Esophagus (tissue), 2 donors: Measurements from ENCODE around the gene VPS72. TPM values are rescaled to one million over a fixed set of nuclear protein-coding genes. Genes with fewer than 3 reads are reported as not detected.
A peak's percentile ranks its signal among the peaks of the same experiment; 100 is the strongest.

ENCODE experiments used
- H3K27ac ChIP-seq, 2 donors: one replicate each; pipeline ENCODE4 v1.5.1; 2013; ENCODE audit warnings: low read depth in 2 of 2, mild to moderate bottlenecking in 2 of 2, inconsistent platforms in 1 of 2, low read length in 1 of 2, moderate library complexity in 1 of 2
- H3K27me3 ChIP-seq, 2 donors: one replicate each; pipeline ENCODE4 v1.6.1; 2013; ENCODE audit warnings: low read length in 2 of 2, control low read depth in 1 of 2, mild to moderate bottlenecking in 1 of 2; ENCODE audit not compliant: insufficient read depth in 2 of 2, control insufficient read depth in 1 of 2
- H3K36me3 ChIP-seq, 2 donors: one replicate each; pipeline ENCODE4 v1.6.1; 2013; ENCODE audit warnings: low read length in 1 of 2; ENCODE audit not compliant: control insufficient read depth in 2 of 2, insufficient read depth in 2 of 2
- H3K4me1 ChIP-seq, 2 donors: one replicate each; pipeline ENCODE4 v1.6.1; 2013; ENCODE audit warnings: low read length in 1 of 2; ENCODE audit not compliant: control insufficient read depth in 2 of 2, insufficient read depth in 2 of 2
- H3K4me3 ChIP-seq, 2 donors: one replicate each; pipeline ENCODE4 v1.5.1; 2013; ENCODE audit warnings: low read length in 2 of 2, mild to moderate bottlenecking in 2 of 2, low read depth in 1 of 2, moderate library complexity in 1 of 2
- H3K9me3 ChIP-seq, 2 donors: one replicate each; pipeline ENCODE4 v1.6.1; 2013; ENCODE audit warnings: mild to moderate bottlenecking in 2 of 2, low read depth in 1 of 2, low read length in 1 of 2, moderate library complexity in 1 of 2; ENCODE audit not compliant: control insufficient read depth in 2 of 2, insufficient read depth in 1 of 2
- WGBS, 2 donors: extraction: QIAGEN DNeasy Blood & Tissue Kit; methylation state at CpG; one replicate each; pipeline ENCODE4 v1.1.7; 2013; 5-methylcytosine and 5-hydroxymethylcytosine counted together
- polyA plus RNA-seq, 2 donors: library from polyadenylated mRNA; stranded (reverse); fragments of 200-250 nt; gene quantifications; one replicate each; pipeline ENCODE4 v1.2.3, GENCODE V29; 2013
- donor health status: healthy with polysubstance abuse.
- donor health status: Bipolar disorder and iron deficiency.

VPS72 gene
- polyA plus RNA-seq, 2 donors, result 27.2 to 28.2 TPM

DNA sequence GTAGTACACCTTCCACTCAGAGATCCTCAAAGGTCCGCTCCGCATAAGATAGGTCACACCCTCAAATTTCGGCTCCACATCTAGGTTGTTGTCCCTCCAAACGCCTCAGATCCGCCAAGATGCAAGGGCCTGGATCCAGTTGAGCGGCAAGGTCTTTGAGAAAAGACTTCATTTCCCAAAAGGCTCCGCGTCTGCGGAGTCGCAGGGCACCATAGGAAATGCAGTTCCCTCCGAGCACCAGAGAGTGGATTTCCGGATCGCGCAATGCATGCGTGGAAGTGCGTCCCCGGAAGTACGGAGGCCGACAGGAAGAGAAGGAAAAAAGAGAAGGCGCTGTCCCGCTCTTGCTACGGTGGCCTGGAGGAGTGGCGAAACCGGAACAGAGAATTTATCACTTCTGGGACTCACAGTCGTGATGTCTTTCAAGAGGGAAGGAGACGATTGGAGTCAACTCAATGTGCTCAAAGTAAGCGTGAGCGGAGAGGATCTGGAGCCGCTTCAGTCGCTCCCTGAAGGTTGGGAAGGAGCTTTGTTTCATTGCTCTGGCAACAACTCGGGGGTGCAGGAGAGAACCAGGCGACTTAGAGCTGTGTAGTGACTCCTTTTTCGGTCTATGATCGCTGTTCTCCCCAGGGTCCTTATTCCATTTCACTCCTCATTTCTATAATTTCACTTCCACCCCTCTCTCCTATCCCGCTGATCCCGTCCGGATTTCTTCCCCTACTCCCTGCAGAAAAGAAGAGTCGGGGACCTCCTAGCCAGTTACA, 24.1 kb downstream of the VPS72 start, which contains the start of the genes LYSMD1 and SCNM1:
TSS of gene LYSMD1 (minus strand) at position 165 of the 767 bp plus-strand sequence. CDS start 644 bp downstream, outside the sequence.
TSS of gene SCNM1 (plus strand) at position 407 of the 767 bp plus-strand sequence. CDS start at position 416, 9 bp downstream.
- peaks cover 0 to 2% of the 10 kb centered on the region in 2 donors for H3K9me3 ChIP-seq
- no peaks in the 10 kb centered on the region for H3K27me3 ChIP-seq
- H3K4me3 ChIP-seq, result peak within 1 kb of the TSS; percentile 65 to 87
- WGBS, 2 donors, result 0% methylated on average over 38 of the region's 38 CpGs
- peaks cover 4 to 13% of the 10 kb centered on the region in 2 donors for H3K36me3 ChIP-seq
- peaks cover 2 to 5% of the 10 kb centered on the region in 2 donors for H3K4me1 ChIP-seq
- H3K27ac ChIP-seq, result peak within 1 kb of the TSS; percentile 75 to 90

- Histone ChIP-seq H3K4me3 (peak overlapping the region; percentile 61 to 87), H3K9me3 (no peaks in the 10 kb centered on the region), H3K27ac (peak overlapping the region; percentile 75 to 89), H3K4me1 (peaks cover 2 to 5% of the 10 kb centered on the region in 2 donors), H3K36me3 (peaks cover 8 to 12% of the 10 kb centered on the region in 2 donors), H3K27me3 (no peaks in the 10 kb centered on the region)
- 4 to 6% methylated on average over 14 to 15 of the region's 15 CpGs for WGBS, 2 donors
Measured at GRCh38 chr1:151165281-151165737, 24.7 kb downstream of the VPS72 start.

DNA sequence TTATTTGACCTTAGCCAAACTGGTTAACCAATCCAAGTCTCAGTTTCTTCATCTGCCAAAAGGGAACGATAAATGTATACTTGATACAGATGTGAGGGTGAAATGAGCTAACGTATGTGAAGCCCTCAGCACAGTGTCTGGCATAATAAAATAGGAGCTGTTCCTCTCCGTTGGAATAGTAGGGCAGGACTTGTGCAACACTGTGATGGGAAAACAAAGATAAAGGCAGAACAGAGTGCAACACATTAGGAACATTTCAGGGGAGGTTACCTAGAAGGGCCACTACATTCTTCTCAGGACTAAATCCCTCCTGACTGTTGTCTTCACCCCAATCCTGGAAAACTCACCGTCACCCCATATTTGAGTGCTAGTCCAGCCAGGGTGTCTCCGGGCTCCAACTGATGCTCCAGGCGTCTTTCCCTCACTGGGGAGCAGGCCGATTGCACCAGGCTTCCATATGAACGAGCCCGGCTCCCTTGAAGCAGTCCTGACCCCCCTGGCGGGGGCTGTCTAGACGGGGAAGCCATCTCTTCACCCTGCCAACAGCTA, 25.2 kb downstream of the VPS72 start:
- Histone ChIP-seq H3K4me1 (peaks cover 2 to 5% of the 10 kb centered on the region in 2 donors), H3K27ac (peak overlapping the region; percentile 75 to 89), H3K4me3 (peak overlapping the region; percentile 61 to 87), H3K9me3 (no peaks in the 10 kb centered on the region), H3K36me3 (peaks cover 9 to 12% of the 10 kb centered on the region in 2 donors), H3K27me3 (no peaks in the 10 kb centered on the region)
- WGBS, 2 donors, result 23 to 27% methylated on average over 11 of the region's 11 CpGs

- no peak overlapping the region for H3K4me3 ChIP-seq
- H3K4me1 ChIP-seq, result no peaks in the 10 kb centered on the region
- no peak overlapping the region for H3K27ac ChIP-seq
- no peaks in the 10 kb centered on the region for H3K27me3 ChIP-seq
- peaks cover 9 to 15% of the 10 kb centered on the region in 2 donors for H3K36me3 ChIP-seq
- H3K9me3 ChIP-seq, result no peaks in the 10 kb centered on the region
Measured at GRCh38 chr1:151159373-151159772, 30.6 kb downstream of the VPS72 start.

DNA sequence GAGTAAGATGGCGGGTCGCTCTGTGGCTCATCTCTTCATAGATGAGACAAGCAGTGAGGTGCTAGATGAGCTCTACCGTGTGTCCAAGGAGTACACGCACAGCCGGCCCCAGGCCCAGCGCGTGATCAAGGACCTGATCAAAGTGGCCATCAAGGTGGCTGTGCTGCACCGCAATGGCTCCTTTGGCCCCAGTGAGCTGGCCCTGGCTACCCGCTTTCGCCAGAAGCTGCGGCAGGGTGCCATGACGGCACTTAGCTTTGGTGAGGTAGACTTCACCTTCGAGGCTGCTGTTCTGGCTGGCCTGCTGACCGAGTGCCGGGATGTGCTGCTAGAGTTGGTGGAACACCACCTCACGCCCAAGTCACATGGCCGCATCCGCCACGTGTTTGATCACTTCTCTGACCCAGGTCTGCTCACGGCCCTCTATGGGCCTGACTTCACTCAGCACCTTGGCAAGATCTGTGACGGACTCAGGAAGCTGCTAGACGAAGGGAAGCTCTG, 31.2 kb downstream of the VPS72 start:
- 88 to 89% methylated on average over 22 of the region's 22 CpGs for WGBS, 2 donors
- H3K4me1 ChIP-seq, result no peaks in the 10 kb centered on the region
- no peaks in the 10 kb centered on the region for H3K27me3 ChIP-seq
- peaks cover 9 to 15% of the 10 kb centered on the region in 2 donors for H3K36me3 ChIP-seq
- no peaks in the 10 kb centered on the region for H3K9me3 ChIP-seq
- H3K4me3 ChIP-seq, result no peak overlapping the region
- no peak overlapping the region for H3K27ac ChIP-seq

GRCh38 chr1:151158326-151158725, 31.7 kb downstream of the VPS72 start:
- no peak overlapping the region for H3K27ac ChIP-seq
- no peaks in the 10 kb centered on the region for H3K9me3 ChIP-seq
- H3K36me3 ChIP-seq, result peaks cover 9 to 15% of the 10 kb centered on the region in 2 donors
- H3K4me3 ChIP-seq, result no peak overlapping the region
- H3K27me3 ChIP-seq, result no peaks in the 10 kb centered on the region
- WGBS, 2 donors, result 71 to 78% methylated on average over 5 of the region's 5 CpGs
- no peaks in the 10 kb centered on the region for H3K4me1 ChIP-seq

GRCh38 chr1:151157067-151157531, 32.9 kb downstream of the VPS72 start:
- Histone ChIP-seq H3K9me3 (no peaks in the 10 kb centered on the region), H3K36me3 (peaks cover 9 to 15% of the 10 kb centered on the region in 2 donors), H3K4me3 (peak overlapping the region in 1 of 2 donors; percentile 20), H3K4me1 (no peaks in the 10 kb centered on the region), H3K27me3 (no peaks in the 10 kb centered on the region), H3K27ac (peak overlapping the region; percentile 11 to 44)
- WGBS, 2 donors, result 74 to 77% methylated on average over 6 of the region's 6 CpGs

GRCh38 chr1:151156515-151156819, 33.5 kb downstream of the VPS72 start, which contains the start of gene TNFAIP8L2:
TNFAIP8L2 (plus strand) TSS chr1:151156649; CDS start chr1:151158698, 2,049 bp downstream.
- peak within 1 kb of the TSS in 1 of 2 donors; percentile 20 for H3K4me3 ChIP-seq
- WGBS, 2 donors, result 40 to 44% methylated on average over 4 of the region's 4 CpGs

GRCh38 chr1:151147665-151148064, 42.3 kb downstream of the VPS72 start:
- WGBS, 2 donors, result 91 to 95% methylated on average over 2 of the region's 2 CpGs
- Histone ChIP-seq H3K9me3 (no peaks in the 10 kb centered on the region), H3K27me3 (no peaks in the 10 kb centered on the region), H3K4me3 (no peak overlapping the region), H3K4me1 (peaks cover 0 to 11% of the 10 kb centered on the region in 2 donors), H3K36me3 (no peaks in the 10 kb centered on the region), H3K27ac (peak overlapping the region in 1 of 2 donors; percentile 89)

More at GRCh38 chr1:151156515-151156819, 33.5 kb downstream of the VPS72 start, which contains the start of gene TNFAIP8L2:
- H3K4me1 ChIP-seq, result no peaks in the 10 kb centered on the region
- peak within 1 kb of the TSS; percentile 11 to 44 for H3K27ac ChIP-seq
- no peaks in the 10 kb centered on the region for H3K27me3 ChIP-seq
- H3K36me3 ChIP-seq, result peaks cover 9 to 11% of the 10 kb centered on the region in 2 donors
- H3K9me3 ChIP-seq, result no peaks in the 10 kb centered on the region
